T-helper 1 cell (primary cell): Measurements from ENCODE around the gene DCAF5.
"Not testable (repeated sequence)": the region's sequence is repeated elsewhere in the genome, so short reads cannot be mapped to it uniquely, and the experiment has no call there.

Experiments used
- DNase-seq, 5 donors: peaks; one replicate each; pipeline ENCODE4 v3.0.0-alpha.2; 2012 to 2020

Gene DCAF5

DNA sequence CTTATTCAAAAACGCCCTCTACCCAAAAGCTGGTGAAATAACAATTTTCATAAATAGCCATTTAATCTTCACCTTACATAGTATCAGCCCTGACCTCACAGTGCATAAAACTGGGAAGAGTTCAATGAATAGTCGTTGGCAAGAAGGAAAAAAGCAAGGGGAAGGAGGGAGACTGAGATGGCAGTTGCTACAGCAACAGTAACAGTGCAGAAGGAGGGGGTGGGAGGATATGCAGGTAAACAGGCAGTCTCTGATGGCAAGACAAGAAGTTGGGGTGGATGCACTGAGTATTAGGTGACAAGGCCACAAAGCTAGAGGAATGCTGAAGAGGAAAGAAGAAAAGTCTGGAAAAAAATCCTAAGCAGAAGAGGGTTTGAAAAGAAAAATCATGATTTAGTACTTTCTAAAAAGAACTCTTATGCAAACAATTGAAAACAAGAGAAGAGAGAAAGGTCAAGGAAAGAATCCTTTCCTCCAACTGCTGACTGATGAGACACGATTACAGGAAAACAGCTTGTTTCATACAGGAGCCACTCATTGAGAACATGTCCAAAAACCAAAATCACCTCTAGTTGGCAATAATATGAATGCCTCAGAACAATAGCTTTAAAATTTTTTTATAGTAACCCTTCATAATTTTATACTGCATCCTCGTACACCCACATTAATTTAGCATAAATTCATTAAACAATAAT lies 56.0 kb downstream of the DCAF5 start:
- no peak for DNase-seq

DNA sequence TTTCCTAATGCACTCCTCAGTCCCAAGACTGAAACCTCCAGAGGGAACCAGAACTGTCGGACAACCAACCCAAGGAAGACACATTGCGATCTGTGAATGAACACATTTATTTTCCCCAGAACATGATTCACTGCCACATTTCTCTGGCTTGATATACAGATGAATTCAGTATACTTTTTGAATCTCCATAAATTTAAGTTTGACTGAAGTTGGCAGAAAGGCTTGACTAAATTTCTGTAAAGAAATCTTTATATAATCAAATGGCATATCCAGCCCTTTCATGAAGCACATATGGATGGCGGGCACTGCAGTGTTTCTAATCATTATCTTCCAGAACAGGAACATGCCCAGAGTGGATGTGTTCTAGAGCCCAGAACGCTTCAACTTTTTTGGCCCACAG lies 56.7 kb downstream of the DCAF5 start:
- no peak for DNase-seq

DNA sequence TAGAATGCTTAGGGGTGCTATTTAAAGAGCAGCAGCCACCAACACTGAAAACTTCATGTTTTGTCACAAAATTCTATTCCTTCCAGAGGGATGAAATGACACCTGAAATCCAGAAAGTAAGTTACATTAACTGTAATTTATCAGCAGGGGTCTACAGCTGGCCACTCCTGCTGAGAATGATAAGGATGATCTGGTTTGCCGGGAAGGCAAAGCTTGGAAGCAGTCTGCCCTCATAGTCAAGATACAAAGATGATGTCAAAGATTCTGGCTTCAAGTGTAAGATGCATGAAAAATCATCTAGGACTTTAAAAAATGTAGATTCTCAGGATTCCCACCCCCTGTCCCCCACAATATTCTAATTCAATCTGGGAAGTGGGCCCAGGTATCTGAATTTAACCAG lies 58.4 kb downstream of the DCAF5 start:
- DNase-seq, result no peak

DNA sequence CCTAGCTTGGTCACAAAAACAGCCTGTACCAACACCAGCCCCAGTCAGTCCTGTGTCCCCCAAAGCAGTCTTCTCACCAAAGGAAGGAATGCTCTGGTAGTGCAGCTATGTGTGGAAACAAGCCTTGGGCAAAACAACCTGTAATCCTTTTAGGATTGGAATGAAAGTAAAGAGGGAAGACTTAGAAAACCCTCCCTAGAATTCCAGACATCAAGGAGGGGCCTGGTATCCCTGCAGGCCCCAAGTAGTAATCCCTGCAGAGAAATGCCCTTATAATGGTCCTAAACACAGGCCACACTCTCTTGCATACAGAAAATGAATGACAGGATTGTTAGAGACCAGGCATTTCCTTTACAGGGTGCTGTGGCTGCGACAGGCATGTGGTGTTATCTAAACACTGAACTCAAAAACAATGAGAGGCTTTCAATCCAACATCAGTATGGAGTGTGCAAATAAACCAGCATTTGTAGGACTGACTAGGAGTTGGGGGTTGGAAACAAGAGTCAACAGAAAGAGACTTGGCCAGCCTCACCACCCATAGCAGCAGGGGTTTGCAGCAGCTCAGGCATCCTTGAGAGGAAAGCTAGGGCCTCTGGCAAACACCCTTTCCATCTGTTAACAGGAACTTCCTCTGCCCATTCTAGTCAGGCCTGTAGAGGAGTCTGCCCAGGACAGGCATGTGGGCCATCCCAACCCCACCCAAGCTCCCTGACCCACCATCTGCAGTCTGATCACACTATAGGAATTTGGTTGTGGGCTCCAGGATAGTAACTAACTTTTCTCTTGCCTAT lies 59.1 kb downstream of the DCAF5 start:
- DNase-seq, result no peak

DNA sequence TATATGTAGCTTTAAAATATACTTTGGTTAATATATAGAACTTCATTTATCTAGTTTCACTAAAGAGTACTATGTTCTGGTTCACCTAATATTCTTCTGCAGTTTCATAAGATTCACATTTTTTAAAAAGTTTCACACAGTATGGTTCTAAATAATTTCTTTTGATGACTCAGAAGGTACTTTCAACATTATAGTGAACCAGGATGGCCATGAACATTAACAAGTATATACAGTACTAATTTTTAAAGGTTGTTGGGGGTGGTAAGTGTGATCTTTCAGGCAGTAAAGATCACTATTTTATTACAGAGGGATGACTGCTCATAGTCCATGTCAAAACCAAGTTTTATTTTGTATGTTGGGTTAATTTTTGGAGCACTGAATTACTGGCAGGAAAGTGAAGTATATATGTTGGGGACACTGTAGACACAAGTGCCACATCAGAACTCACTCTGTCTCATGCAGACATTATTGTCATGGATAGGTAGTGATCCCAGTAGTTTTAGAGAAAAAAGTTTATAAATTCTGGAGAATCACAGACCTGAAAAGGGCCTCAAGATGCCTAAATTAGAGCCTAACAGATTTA lies 60.0 kb downstream of the DCAF5 start:
- no peak for DNase-seq

DNA sequence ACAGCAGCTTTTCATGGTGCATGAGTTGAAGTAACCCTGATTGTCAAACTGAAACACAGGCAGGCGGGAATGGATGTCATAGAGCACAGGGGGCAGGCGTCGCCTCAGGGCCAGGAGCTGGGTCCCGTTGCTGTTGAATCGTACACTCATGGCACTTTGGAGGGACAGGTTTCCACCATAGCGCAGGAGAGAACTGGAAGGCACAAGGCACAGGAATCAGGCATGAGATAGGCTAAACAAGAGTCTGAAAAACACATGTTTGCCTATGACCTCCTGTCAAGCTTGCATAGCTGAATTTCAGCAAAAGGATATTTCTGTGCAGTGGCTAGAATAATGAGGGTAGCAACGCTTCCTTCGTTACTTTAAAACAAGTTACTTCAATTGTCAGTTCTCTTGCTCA lies 61.2 kb downstream of the DCAF5 start:
- DNase-seq, result no peak

DNA sequence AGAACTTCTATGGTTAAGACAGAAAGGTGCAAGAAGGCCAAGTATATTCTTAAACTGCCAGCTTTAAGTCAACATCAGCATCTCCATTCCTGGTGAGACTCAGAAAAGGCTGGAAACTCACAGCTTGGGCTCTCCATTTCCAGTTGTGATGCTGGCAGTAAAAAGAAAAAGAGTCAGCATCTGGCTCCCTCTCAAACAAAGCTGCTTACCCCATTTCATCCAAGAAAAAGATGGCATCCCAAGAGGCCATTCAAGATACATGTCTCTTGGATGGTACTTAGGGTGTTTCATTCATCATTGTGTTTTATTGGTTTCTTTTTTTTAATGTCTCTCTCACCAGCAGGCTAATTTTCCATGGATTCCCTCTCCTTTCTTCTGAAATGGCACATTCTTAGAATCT lies 61.9 kb downstream of the DCAF5 start:
- no peak for DNase-seq

DNA sequence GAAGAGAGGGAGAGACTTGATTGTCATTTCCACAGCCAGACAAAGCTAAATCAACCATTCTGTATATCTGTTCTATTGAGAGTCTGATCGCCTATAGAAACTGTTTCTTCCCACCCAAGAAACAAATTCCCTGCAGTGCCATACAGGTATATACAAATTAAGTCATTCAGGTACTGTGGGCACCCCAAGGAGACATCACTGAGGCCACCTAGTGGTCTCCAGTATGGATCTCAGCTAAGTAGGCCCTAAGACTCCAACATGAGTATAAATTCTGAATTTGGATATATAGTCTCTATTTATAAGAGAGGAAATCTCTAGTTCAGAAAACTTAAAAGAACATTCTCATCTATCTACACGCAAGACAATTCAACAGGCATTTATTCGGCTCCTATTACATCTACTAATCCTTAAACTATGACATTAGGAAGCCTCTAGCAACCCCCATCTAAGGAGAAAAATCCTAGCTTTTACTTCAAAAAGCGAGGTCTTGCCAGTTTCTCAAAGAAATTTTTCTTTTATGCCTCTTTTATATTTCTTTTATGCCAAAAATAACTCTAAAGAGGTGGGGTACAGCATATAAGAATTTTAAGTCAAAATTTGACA lies 62.6 kb downstream of the DCAF5 start:
- DNase-seq, result peak in 3 of 5 donors; percentile 3 to 27 (median 3)

DNA sequence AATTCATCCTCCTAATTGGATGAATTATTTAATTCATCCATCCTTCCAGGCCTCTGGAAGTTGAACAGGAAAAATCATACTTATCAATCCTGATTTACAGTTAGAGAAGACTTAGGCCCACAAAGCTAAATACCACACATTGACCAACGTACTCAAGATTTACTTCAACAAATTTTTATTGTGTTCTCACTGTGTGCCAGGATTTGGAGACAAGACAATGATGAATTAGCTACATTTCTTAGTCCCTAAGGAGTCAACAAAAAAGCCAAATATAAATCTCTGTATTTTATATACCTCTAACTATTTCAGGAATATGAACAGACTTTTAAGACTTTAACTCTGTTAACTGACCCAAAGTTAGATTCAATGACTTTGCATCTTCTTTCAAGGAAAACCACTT lies 63.9 kb downstream of the DCAF5 start:
- DNase-seq, result no peak

DNA sequence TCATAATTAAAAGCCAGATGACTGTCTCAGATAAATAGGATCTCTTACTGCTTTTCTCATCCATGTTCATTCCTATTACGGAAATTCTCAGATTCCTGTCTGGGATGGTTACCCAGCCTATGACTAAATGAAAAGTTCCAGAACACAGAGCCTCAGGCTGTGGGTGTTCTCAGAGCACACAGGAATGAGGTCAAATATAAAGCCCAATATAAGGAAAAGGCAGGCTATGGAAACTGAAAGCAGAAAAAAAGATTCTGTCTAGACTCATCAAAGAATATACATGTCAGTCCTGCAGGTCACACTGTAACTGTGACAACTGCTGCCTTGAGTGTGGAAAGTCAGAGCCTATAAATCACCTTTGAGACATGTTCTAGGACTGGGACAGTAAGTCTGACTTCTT lies 64.3 kb downstream of the DCAF5 start:
- DNase-seq, result no peak

DNA sequence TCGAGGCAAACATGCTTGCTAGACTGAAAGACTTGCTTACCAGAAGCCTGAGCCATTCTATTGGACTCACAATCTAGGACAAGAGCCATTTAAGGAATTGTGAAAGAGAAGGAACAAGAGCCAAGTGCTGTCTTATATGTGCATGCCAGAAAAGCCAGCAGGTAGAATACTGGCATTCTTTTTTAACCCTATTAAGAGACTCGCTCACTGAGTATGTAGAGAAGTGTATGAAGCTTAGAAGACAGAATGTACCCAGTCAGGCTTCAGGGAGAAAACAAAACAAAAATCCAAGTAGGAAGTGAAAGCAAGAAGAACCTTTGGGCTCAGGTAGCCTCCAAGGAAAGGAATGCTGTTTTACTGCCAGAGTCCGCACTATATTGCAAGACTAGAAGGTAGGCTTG lies 65.9 kb downstream of the DCAF5 start:
- DNase-seq, result no peak

DNA sequence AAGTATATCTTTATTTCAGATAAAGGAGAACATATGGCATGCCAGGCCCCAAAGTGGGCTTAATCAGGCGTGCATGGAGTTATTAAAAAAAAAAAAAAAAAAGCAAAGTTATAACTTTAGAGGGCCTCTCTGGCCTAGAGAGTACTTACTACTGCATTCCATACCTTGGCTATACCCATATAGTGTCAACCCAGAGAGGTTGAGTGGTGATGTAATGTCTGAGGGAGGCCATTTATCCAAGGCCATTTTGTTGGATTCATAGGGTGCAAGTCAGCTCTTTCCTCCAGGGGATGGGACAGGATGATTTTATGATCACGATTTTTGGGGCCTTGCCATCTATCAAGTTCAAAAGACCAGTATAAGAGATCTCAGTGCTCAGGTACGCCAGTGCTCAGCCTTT lies 66.4 kb downstream of the DCAF5 start:
- DNase-seq, result no peak

DNA sequence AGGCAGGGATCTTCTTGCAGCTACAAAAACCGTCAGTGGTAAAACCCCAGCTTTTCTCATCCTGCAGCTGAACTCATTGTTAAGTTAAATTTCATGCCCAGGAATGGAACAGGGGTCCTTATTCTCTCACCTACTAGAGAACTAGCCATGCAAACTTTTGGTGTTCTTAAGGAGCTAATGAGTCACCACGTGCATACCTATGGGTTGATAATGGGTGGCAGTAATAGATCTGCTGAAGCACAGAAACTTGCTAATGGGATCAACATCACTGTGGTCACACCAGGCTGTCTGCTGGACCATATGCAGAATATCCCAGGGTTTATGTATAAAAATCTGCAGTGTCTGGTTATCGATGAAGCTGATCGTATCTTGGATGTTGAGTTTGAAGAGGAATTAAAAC lies 68.9 kb downstream of the DCAF5 start:
- no peak for DNase-seq

DNA sequence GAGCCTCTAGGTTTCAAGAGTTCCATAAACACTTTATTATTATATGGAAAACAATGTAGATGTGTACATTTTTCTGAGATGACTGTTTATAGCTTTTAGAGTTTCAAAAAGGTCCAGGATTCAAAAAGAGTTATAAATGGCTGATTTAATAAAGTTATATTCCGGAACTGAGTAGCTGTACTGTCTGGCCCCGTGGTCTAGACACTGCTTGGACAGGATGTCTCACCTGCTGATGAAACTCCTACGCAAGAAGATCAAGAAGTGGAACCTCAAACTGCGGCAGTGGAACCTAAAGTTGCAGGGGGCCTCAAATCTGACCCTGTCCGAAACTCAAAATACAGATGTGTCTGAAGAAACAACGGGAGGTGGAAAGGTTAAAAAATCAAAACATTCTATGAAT lies 69.7 kb downstream of the DCAF5 start:
- no peak for DNase-seq

DNA sequence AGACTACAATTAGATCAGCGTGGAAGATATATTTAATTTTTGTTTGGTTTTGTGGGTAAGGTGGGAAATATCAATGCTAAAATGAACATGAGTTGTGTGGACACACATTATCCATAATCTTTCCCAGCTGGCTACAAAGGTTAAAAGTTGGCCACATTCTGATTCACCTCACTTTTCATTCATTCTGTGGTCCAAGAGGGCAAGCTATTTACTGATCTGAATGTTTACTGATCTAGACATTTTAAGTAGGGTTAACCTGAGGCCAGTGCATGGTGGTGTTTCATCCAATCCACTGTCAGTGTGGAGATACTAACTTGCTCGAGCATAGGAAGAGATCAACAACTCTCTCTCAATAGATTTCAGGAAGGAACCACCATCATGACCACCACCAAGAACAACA lies 71.6 kb downstream of the DCAF5 start:
- no peak for DNase-seq

DNA sequence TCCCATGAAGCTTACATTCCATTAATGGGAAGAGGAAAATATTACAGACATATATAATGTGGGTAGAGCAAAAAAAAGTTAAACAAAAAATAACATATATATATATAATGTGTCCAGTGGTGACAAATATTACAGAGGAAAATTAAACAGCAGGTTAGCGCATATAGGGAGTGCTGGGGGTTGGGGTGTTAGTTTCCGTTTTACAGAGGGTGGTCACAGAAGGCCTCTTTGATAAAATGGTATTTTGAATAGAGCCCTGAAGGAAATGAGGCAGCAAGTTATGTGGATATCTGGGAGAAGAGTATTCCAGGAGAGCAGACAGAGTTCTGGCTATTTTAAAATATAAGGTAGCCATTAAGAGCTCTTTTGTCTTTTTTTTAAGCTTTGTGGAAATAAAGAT lies 73.2 kb downstream of the DCAF5 start:
- DNase-seq, result no peak

DNA sequence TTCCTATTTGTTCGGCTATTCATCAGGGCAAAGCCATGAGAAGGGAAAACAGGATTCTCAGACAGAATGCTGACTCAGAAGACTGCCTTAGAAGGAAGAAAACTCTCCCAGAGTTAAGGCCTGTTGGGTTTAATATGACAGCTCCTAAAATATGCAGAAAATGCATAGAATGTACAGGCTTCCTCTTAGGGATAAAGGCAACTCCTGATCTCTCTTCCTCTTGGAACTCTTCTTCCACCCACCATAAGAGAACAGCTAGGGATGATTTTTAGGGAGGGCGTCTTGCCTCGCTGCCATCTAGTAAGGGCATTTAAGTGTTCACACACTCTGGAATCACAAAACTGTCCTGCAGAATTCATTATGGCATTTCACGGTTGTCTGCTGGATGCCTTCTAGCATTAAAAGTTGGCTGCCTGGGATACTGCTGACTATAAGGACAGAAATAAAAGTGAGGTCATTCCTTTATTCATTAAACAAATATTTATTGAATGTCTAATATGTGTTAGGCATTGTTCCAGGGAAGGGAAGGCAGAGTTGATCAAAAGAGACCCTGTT lies 73.7 kb downstream of the DCAF5 start:
- no peak for DNase-seq

DNA sequence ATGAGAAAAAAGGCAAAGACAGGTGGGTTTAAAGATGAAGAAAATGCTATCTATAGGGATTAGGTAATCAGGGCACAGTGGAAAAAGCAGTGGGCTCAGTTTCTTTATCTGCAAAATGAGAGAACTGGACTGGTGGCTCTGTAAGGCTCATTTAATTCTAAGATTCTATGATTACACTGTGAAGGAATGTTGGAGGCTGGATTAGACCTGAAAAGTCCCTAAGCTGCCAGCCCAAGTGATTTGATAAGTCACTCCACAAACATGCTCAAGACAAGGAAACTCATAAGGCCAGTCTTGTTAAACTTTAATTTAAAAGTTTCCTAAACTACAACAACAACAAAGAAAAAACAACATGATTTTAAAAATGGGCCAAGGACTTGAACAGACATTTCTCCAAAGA lies 75.1 kb downstream of the DCAF5 start:
- DNase-seq, result no peak

DNA sequence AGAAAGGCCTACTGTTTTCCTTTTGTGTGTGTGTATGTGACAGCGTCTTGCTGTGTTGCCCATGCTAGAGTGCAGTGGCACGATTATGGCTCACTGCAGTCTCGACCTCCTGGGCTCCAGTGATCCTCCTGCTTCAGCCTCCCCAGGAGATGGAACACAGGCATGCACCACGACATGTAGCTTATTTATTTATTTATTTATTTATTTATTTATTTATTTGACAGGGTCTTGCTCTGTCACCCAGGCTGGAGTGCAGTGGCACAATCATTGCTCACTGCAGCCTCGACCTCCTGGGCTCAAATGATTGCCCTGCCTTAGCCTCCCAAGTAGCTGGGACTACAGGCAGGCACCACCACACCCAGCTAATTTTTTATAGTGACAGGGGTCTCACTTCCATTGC lies 75.7 kb downstream of the DCAF5 start:
- DNase-seq, result not testable (repeated sequence)

DNA sequence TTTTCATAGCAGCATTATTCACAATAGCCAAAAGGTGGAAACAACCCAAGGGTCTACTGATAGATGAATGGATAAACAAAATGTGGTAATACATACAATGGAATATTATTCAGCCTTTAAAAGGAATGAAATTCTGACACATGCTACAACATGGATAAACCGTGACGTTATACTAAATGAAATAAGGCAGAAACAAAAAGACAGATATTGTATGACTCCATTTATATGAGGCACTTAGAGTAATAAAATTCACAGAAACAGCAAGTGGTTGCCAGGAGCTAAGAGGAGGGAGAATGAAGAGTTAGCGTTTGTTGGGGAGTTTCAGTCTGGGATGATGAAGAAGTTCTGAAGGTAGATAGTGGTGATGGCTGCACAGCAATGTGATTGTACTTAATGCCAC lies 76.6 kb downstream of the DCAF5 start:
- DNase-seq, result no peak

DNA sequence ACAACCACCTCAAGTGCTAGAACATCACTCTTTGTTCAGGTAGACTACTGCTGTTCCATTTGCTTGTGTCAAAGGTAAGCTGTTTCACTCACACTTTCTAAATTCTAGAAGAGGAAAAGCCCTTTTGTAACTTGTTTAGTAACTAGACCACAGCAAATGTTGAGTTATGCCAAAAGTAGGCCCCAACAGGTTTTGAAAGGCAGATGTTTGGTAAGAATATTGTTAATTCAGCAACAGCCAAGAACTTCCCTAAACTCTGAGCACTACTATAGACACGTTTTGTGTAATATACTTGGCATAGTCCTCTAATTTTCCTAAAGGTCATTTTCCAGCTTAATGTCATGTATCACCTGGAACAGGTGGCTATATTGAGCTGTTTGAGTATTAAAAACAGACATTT lies 79.0 kb downstream of the DCAF5 start:
- DNase-seq, result no peak

DNA sequence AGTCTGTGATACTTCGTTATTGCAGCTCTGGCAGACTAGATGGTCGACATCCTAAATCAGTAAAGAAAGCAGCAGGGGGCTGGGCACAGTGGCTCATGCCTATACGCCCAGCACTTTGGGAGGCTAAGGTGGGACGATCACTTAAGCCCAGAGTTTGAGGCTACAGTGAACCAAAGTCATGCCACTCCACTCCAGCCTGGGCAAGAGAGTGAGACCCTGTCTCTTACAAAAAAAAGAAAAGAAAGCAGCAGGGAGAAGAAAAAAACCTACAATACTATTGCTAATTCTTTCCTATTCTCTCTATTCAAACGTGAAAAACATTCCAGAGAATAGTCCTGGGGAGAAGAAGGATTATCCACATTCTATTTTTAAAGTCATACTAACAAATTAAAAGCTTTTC lies 79.5 kb downstream of the DCAF5 start:
- DNase-seq, result no peak

DNA sequence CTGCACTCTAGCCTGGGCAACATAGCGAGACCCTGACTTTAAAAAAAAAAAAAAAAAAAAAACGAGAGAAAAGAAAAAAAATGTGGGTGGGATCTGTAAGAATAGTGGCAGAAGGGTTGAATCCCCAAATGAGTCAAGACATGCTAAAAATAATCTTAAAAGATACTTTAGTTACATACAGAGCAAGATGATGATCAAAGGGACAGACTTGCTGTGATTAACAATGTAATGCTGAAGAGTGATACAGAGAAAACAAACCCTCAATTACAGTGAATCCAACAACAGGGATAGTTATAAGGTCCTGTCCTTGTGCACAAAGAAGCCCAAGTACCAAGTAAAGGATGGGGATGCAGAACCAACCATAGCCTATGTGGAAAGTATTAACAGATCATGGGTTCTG lies 80.3 kb downstream of the DCAF5 start:
- DNase-seq, result no peak
